Activated T-helper 2 cell treated with anti-CD3 and anti-CD28 coated beads, Interferon-gamma antibody, Interleukin-2, Interleukin-4, amounts not matched to agents 10 μg/mL and 5 μg/mL and 100 μg/mL, durations not matched to agents 14 hours and 24 hours and 36 hours (primary cell): ENCODE results near the gene DNAJC19. TPM values are rescaled to one million over a fixed set of nuclear protein-coding genes. Genes with fewer than 3 reads are reported as not detected.
"Not testable (repeated sequence)": the region's sequence is repeated elsewhere in the genome, so short reads cannot be mapped to it uniquely, and the experiment has no call there.

Experiments
- DNase-seq: peaks from one replicate; pipeline ENCODE4 v3.0.0; 2021; ENCODE audit warnings: low spot score
- H3K27ac Mint-ChIP-seq: one replicate; pipeline ENCODE4 v1.8.0; 2021; ENCODE audit warnings: mixed read lengths
- H3K27me3 Mint-ChIP-seq: one replicate; pipeline ENCODE4 v1.8.0; 2021; ENCODE audit warnings: low read depth, mixed read lengths
- H3K36me3 Mint-ChIP-seq: one replicate; pipeline ENCODE4 v1.8.0; 2021; ENCODE audit warnings: low read depth, mixed read lengths
- H3K4me1 Mint-ChIP-seq: one replicate; pipeline ENCODE4 v1.8.0; 2021; ENCODE audit warnings: low read depth, mixed read lengths
- H3K4me3 Mint-ChIP-seq: one replicate; pipeline ENCODE4 v1.8.0; 2021; ENCODE audit warnings: low read depth, mild to moderate bottlenecking, moderate library complexity, mixed read lengths
- H3K9me3 Mint-ChIP-seq: one replicate; pipeline ENCODE4 v1.8.0; 2021; ENCODE audit warnings: mixed read lengths
- intact Hi-C: fragments of 100-400 bp; cut with micrococcal nuclease; formaldehyde crosslinking; loops from one replicate; pipeline ENCODE4 v1.15.1; 2023
- total RNA-seq: library from RNA; stranded (reverse); gene quantifications from 2 replicates; pipeline ENCODE4 v1.2.3, GENCODE V29; 2022

Gene DNAJC19
- total RNA-seq, 1 donor from 2014 or later = 48.5 TPM

GRCh38 chr3:180986366-180986765 lies 3.2 kb downstream of the DNAJC19 start:
- intact Hi-C loops, H3K4me3 Mint-ChIP-seq, DNase-seq, H3K9me3 Mint-ChIP-seq, H3K27ac Mint-ChIP-seq, H3K27me3 Mint-ChIP-seq: not testable (repeated sequence)
- Mint-ChIP-seq H3K36me3 (peaks cover 41% of the 10 kb centered on the region), H3K4me1 (peaks cover 14% of the 10 kb centered on the region)

- no peak overlapping the region for H3K27ac Mint-ChIP-seq
- H3K27me3 Mint-ChIP-seq = no peaks in the 10 kb centered on the region
Measured at GRCh38 chr3:180983136-180983535, 6.4 kb downstream of the DNAJC19 start.

GRCh38 chr3:180981912-180982311 lies 7.6 kb downstream of the DNAJC19 start:
- no peak overlapping the region for H3K27ac Mint-ChIP-seq

More at GRCh38 chr3:180983136-180983535, 6.4 kb downstream of the DNAJC19 start:
- no peaks in the 10 kb centered on the region for H3K9me3 Mint-ChIP-seq
- DNase-seq = no peak
- H3K36me3 Mint-ChIP-seq = peaks cover 55% of the 10 kb centered on the region
- H3K4me3 Mint-ChIP-seq = no peak overlapping the region
- peaks cover 10% of the 10 kb centered on the region for H3K4me1 Mint-ChIP-seq
- intact Hi-C loops = no loop called here

GRCh38 chr3:180980611-180981010 lies 8.9 kb downstream of the DNAJC19 start:
- Mint-ChIP-seq H3K27me3 (no peaks in the 10 kb centered on the region), H3K4me3 (no peak overlapping the region), H3K36me3 (peaks cover 55% of the 10 kb centered on the region), H3K9me3 (no peaks in the 10 kb centered on the region), H3K4me1 (peaks cover 1% of the 10 kb centered on the region), H3K27ac (no peak overlapping the region)
- intact Hi-C loops = no loop called here
- DNase-seq = no peak

More at GRCh38 chr3:180981912-180982311, 7.6 kb downstream of the DNAJC19 start:
- H3K4me3 Mint-ChIP-seq = no peak overlapping the region
- H3K27me3 Mint-ChIP-seq = no peaks in the 10 kb centered on the region
- peaks cover 3% of the 10 kb centered on the region for H3K4me1 Mint-ChIP-seq
- H3K36me3 Mint-ChIP-seq = peaks cover 53% of the 10 kb centered on the region
- DNase-seq = no peak
- H3K9me3 Mint-ChIP-seq = no peaks in the 10 kb centered on the region
- intact Hi-C loops = no loop called here

GRCh38 chr3:180979961-180980360 lies 9.6 kb downstream of the DNAJC19 start:
- H3K4me1 Mint-ChIP-seq = peaks cover 1% of the 10 kb centered on the region
- intact Hi-C loops = no loop called here
- no peak overlapping the region for H3K4me3 Mint-ChIP-seq
- no peaks in the 10 kb centered on the region for H3K27me3 Mint-ChIP-seq
- no peak overlapping the region for H3K27ac Mint-ChIP-seq
- no peak for DNase-seq
- no peaks in the 10 kb centered on the region for H3K9me3 Mint-ChIP-seq
- H3K36me3 Mint-ChIP-seq = peaks cover 55% of the 10 kb centered on the region

- Mint-ChIP-seq H3K9me3 (no peaks in the 10 kb centered on the region), H3K27ac (no peak overlapping the region), H3K36me3 (peaks cover 55% of the 10 kb centered on the region), H3K27me3 (no peaks in the 10 kb centered on the region), H3K4me3 (no peak overlapping the region), H3K4me1 (peaks cover 1% of the 10 kb centered on the region)
- intact Hi-C loops = no loop called here
- DNase-seq = no peak
Measured at GRCh38 chr3:180977498-180977897, 12.0 kb downstream of the DNAJC19 start.

GRCh38 chr3:180974286-180974685 lies 15.2 kb downstream of the DNAJC19 start:
- peaks cover 2% of the 10 kb centered on the region for H3K4me1 Mint-ChIP-seq
- H3K9me3 Mint-ChIP-seq = no peaks in the 10 kb centered on the region
- H3K4me3 Mint-ChIP-seq = no peak overlapping the region
- no peak overlapping the region for H3K27ac Mint-ChIP-seq
- DNase-seq = no peak
- no peaks in the 10 kb centered on the region for H3K27me3 Mint-ChIP-seq
- peaks cover 62% of the 10 kb centered on the region for H3K36me3 Mint-ChIP-seq
- intact Hi-C loops = no loop called here

GRCh38 chr3:180973543-180973942 lies 16.0 kb downstream of the DNAJC19 start:
- DNase-seq = no peak
- H3K36me3 Mint-ChIP-seq = peaks cover 63% of the 10 kb centered on the region
- H3K27ac Mint-ChIP-seq = no peak overlapping the region
- peaks cover 2% of the 10 kb centered on the region for H3K4me1 Mint-ChIP-seq
- H3K27me3 Mint-ChIP-seq = no peaks in the 10 kb centered on the region
- H3K4me3 Mint-ChIP-seq = no peak overlapping the region
- H3K9me3 Mint-ChIP-seq = no peaks in the 10 kb centered on the region
- intact Hi-C loops = no loop called here

GRCh38 chr3:180970931-180971330 lies 18.6 kb downstream of the DNAJC19 start:
- Mint-ChIP-seq H3K27ac (no peak overlapping the region), H3K27me3 (no peaks in the 10 kb centered on the region), H3K9me3 (no peaks in the 10 kb centered on the region), H3K4me1 (peaks cover 6% of the 10 kb centered on the region), H3K4me3 (no peak overlapping the region), H3K36me3 (peaks cover 66% of the 10 kb centered on the region)
- intact Hi-C loops = no loop called here
- DNase-seq = no peak

- no peaks in the 10 kb centered on the region for H3K9me3 Mint-ChIP-seq
- H3K27me3 Mint-ChIP-seq = no peaks in the 10 kb centered on the region
- no peak overlapping the region for H3K4me3 Mint-ChIP-seq
- intact Hi-C loops = no loop called here
- peaks cover 15% of the 10 kb centered on the region for H3K4me1 Mint-ChIP-seq
- no peak for DNase-seq
- peak overlapping the region; percentile 33 for H3K27ac Mint-ChIP-seq
- H3K36me3 Mint-ChIP-seq = peaks cover 77% of the 10 kb centered on the region
Measured at GRCh38 chr3:180962530-180962929, 27.0 kb downstream of the DNAJC19 start.

GRCh38 chr3:180961552-180961951 lies 28.0 kb downstream of the DNAJC19 start:
- no peak overlapping the region for H3K27ac Mint-ChIP-seq
- H3K27me3 Mint-ChIP-seq = no peaks in the 10 kb centered on the region
- H3K4me3 Mint-ChIP-seq = no peak overlapping the region
- H3K9me3 Mint-ChIP-seq = no peaks in the 10 kb centered on the region
- DNase-seq = no peak
- intact Hi-C loops = no loop called here
- peaks cover 12% of the 10 kb centered on the region for H3K4me1 Mint-ChIP-seq
- H3K36me3 Mint-ChIP-seq = peaks cover 78% of the 10 kb centered on the region

GRCh38 chr3:180961087-180961486 lies 28.4 kb downstream of the DNAJC19 start:
- Mint-ChIP-seq H3K4me3 (no peak overlapping the region), H3K9me3 (no peaks in the 10 kb centered on the region), H3K36me3 (peaks cover 78% of the 10 kb centered on the region), H3K27me3 (no peaks in the 10 kb centered on the region), H3K4me1 (peaks cover 10% of the 10 kb centered on the region), H3K27ac (no peak overlapping the region)
- intact Hi-C loops = no loop called here
- DNase-seq = no peak

GRCh38 chr3:180959691-180960090 lies 29.8 kb downstream of the DNAJC19 start:
- H3K4me1 Mint-ChIP-seq = peaks cover 10% of the 10 kb centered on the region
- H3K27me3 Mint-ChIP-seq = no peaks in the 10 kb centered on the region
- intact Hi-C loops = loop anchor here (5.0 kb wide), 1 partner anchor 47 kb away; the partner anchor contains the start of gene FXR1
- no peaks in the 10 kb centered on the region for H3K9me3 Mint-ChIP-seq
- H3K27ac Mint-ChIP-seq = peak overlapping the region; percentile 64
- peaks cover 81% of the 10 kb centered on the region for H3K36me3 Mint-ChIP-seq
- H3K4me3 Mint-ChIP-seq = no peak overlapping the region
- no peak for DNase-seq
